Measurements from ENCODE around the gene C19orf73.
"Not testable (repeated sequence)": the region's sequence is repeated elsewhere in the genome, so short reads cannot be mapped to it uniquely, and the experiment has no call there.

C19orf73 gene

GRCh38 chr19:49084206-49085019, 34.5 kb downstream of the C19orf73 start:
- peak overlapping the region; percentile 70 for H3K4me3 ChIP-seq (ENCODE audit: low read depth, low read length)

GRCh38 chr19:49081273-49081672, 37.7 kb downstream of the C19orf73 start:
- TF ChIP-seq CTCF (IDR thresholded peaks at IDR 0.05; ENCODE audit: low read depth, low read length), result no peak
- no peak overlapping the region for H3K4me3 ChIP-seq (ENCODE audit: low read depth, low read length)

More at GRCh38 chr19:49084206-49085019, 34.5 kb downstream of the C19orf73 start:
- no peak for TF ChIP-seq CTCF (IDR thresholded peaks at IDR 0.05; ENCODE audit: low read depth, low read length)

GRCh38 chr19:49080392-49080791, 38.6 kb downstream of the C19orf73 start:
- no peak overlapping the region for H3K4me3 ChIP-seq (ENCODE audit: low read depth, low read length)
- TF ChIP-seq CTCF (IDR thresholded peaks at IDR 0.05; ENCODE audit: low read depth, low read length), result no peak

- TF ChIP-seq CTCF (IDR thresholded peaks at IDR 0.05; ENCODE audit: low read depth, low read length), result peak; percentile 60
- H3K4me3 ChIP-seq (ENCODE audit: low read depth, low read length), result not testable (repeated sequence)
These were observed 44.1 kb downstream of the C19orf73 start for GRCh38 chr19:49074869-49075268.

GRCh38 chr19:49073514-49074378, 45.2 kb downstream of the C19orf73 start:
- no peak overlapping the region for H3K4me3 ChIP-seq (ENCODE audit: low read depth, low read length)
- TF ChIP-seq CTCF (IDR thresholded peaks at IDR 0.05; ENCODE audit: low read depth, low read length), result no peak

GRCh38 chr19:49071860-49072547, 46.9 kb downstream of the C19orf73 start:
- no peak overlapping the region for H3K4me3 ChIP-seq (ENCODE audit: low read depth, low read length)
- no peak for TF ChIP-seq CTCF (IDR thresholded peaks at IDR 0.05; ENCODE audit: low read depth, low read length)

All from WI38 (cell line).